ENCODE measurements around the gene VSX2.
A peak's percentile ranks its signal among the peaks of the same experiment; 100 is the strongest.

DNA sequence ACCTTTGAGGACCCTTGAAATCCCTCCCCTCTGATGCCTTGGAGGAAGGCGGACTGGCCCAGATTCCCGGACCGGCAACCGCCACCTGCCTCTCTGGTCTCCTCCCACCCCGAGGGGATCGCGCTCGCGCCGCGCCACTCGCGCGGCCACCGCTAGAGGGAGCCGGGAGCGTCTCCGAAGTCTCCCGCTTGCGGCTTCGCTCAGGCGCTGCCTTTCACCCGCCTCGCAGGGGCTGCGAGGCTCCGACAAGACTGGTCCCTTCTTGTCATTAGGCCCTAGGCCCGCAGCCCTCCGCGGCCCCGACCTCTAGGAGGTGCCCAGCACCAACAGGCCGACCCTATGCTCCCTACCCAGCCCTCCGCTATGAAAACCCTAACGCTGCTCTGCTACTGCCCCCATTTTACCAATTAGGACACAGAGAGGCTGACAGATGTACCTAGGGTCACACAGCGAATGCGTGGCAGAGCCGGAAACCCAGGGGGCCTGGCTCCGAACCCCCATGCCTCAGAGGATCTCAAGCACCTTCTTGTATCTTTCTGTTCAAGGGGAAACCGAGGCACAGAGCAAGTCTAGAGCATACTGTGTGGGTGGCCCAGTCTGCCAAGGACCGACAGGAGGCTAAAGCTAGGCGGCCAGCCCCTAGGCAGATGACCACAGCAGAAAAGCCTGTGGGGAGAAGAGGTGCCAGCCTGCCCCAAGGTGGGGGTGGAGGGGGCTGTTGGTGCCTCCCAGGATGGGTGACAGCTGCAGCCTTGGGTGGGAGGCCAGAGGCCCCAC, 21.4 kb upstream of the VSX2 start:
- TF ChIP-seq, protein P1, sequence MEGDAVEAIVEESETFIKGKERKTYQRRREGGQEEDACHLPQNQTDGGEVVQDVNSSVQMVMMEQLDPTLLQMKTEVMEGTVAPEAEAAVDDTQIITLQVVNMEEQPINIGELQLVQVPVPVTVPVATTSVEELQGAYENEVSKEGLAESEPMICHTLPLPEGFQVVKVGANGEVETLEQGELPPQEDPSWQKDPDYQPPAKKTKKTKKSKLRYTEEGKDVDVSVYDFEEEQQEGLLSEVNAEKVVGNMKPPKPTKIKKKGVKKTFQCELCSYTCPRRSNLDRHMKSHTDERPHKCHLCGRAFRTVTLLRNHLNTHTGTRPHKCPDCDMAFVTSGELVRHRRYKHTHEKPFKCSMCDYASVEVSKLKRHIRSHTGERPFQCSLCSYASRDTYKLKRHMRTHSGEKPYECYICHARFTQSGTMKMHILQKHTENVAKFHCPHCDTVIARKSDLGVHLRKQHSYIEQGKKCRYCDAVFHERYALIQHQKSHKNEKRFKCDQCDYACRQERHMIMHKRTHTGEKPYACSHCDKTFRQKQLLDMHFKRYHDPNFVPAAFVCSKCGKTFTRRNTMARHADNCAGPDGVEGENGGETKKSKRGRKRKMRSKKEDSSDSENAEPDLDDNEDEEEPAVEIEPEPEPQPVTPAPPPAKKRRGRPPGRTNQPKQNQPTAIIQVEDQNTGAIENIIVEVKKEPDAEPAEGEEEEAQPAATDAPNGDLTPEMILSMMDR (optimal IDR thresholded peaks at IDR 0.05 in 1 of 3, IDR thresholded peaks at IDR 0.05 in 1 of 3, conservative IDR thresholded peaks at IDR 0.05 in 1 of 3; ENCODE audit: extremely low read depth in 1 of 3, insufficient read depth in 2 of 3, low read length in 3 of 3) = peak; percentile 79 to 99 (median 88)
- no peak for TF ChIP-seq EZH2 (IDR thresholded peaks at IDR 0.05; ENCODE audit: low read length)

All from keratinocyte (primary cell).